GM18951 (cell line): ENCODE results near the gene TMC1.

Source experiments
- POLR2A ChIP-seq: IDR thresholded peaks from 4 replicates; pipeline ENCODE4 v1.6.1; 2011; ENCODE audit warnings: mild to moderate bottlenecking; ENCODE audit not compliant: insufficient read length, insufficient read depth; ENCODE audit errors: extremely low read depth
- in situ Hi-C: fragments of 300-500 bp; cut with MboI; formaldehyde crosslinking; loops from one replicate; pipeline ENCODE4 v1.12.0; 2022; ENCODE audit warnings: low sequenced_read_pairs, mixed read lengths, inconsistent platforms; ENCODE audit not compliant: unreplicated experiment

TMC1 gene

DNA sequence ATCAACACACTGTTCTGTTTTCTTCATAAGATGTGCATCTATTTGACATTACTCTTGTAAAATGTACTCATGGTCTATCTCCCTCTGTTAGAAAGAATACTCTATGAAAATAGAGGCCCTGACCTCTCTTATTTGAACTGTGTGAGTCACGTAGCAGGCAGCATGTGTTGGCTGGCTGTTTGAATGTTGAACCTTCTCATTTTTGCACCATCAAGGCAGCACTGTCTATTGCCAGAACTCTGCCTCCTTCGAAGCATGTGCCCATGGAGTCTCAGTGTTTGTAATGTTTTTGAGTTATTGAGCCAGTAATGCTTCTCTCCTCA is 287.0 kb downstream of the TMC1 start:
- TF ChIP-seq POLR2A: no peak
- in situ Hi-C loops: loop anchor here (25.0 kb wide), 2 partner anchors 521 to 771 kb away; no protein-coding TSS in a partner anchor

GRCh38 chr9:72809586-72809985 is 288.2 kb downstream of the TMC1 start:
- in situ Hi-C loops: loop anchor here (25.0 kb wide), 2 partner anchors 522 to 772 kb away; no protein-coding TSS in a partner anchor
- TF ChIP-seq POLR2A: no peak

GRCh38 chr9:72812559-72813111 is 291.2 kb downstream of the TMC1 start:
- in situ Hi-C loops: loop anchor here (25.0 kb wide), 2 partner anchors 525 to 775 kb away; no protein-coding TSS in a partner anchor
- TF ChIP-seq POLR2A: no peak

DNA sequence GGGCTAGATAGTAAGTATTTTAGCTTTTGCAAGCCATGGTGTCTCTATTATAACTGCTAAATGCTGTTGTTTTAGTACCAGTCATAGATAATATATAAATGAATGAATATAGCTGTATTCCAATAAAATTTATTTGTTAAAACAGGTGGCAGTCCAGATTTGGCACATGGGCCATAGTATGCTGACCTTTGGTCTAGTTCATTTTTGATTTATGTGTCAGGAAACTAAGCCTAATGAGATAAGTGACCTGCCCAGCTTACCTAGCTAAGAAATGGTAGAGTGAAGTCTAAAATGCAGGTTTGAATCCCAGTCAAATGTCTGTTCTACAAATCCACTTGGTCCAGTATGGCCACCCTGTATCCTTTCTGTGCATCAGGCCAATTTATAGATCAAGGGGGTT is 292.1 kb downstream of the TMC1 start:
- no peak for TF ChIP-seq POLR2A
- in situ Hi-C loops: loop anchor here (25.0 kb wide), 2 partner anchors 526 to 776 kb away; no protein-coding TSS in a partner anchor

- in situ Hi-C loops: loop anchor here (25.0 kb wide), 2 partner anchors 527 to 777 kb away; no protein-coding TSS in a partner anchor
- no peak for TF ChIP-seq POLR2A
These were observed 292.7 kb downstream of the TMC1 start for GRCh38 chr9:72814083-72814597.

DNA sequence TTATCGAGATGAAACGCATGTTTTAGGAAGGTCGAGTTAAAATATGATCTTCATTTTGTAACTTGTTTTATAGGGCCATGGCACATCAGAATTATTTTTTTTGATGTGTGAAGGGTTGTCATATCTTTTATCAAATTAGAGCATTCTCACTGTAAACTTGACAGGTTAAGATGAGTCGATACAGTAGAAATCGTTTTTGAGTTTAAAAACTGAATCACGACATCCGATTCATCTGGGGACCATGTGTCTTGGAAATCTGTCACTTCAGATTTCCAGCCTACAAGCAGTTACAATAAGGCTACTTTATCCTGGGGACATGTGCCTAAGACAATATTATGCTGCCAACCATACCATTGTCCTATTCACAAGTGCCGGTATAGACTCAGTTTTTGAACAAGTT is 295.3 kb downstream of the TMC1 start:
- no peak for TF ChIP-seq POLR2A
- in situ Hi-C loops: loop anchor here (25.0 kb wide), 2 partner anchors 529 to 779 kb away; no protein-coding TSS in a partner anchor

DNA sequence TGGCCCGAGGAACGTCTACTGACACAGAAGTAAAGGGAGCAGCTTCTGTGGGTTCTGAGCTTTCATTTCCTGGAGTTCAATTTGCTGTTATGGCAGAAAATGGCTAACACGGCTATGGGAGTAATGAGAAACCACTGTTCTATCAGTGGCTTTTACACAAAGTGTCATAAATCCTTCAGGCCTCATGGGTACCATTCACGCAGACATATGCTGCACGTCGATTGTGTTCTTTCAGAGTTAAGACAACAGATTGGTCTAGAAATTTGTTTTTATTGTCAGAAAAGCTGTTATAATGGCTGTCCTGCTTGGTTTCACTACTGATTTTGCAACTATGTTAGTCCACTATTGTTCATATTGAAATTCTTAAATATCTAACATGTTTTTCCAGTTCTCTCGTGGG is 296.0 kb downstream of the TMC1 start:
- in situ Hi-C loops: loop anchor here (25.0 kb wide), 2 partner anchors 530 to 780 kb away; no protein-coding TSS in a partner anchor
- TF ChIP-seq POLR2A: no peak

GRCh38 chr9:72818385-72818784 is 297.0 kb downstream of the TMC1 start:
- TF ChIP-seq POLR2A: no peak
- in situ Hi-C loops: loop anchor here (25.0 kb wide), 2 partner anchors 531 to 781 kb away; no protein-coding TSS in a partner anchor

GRCh38 chr9:72823971-72824370 is 302.6 kb downstream of the TMC1 start:
- no peak for TF ChIP-seq POLR2A
- in situ Hi-C loops: loop anchor here (25.0 kb wide), 2 partner anchors 537 to 787 kb away; no protein-coding TSS in a partner anchor

DNA sequence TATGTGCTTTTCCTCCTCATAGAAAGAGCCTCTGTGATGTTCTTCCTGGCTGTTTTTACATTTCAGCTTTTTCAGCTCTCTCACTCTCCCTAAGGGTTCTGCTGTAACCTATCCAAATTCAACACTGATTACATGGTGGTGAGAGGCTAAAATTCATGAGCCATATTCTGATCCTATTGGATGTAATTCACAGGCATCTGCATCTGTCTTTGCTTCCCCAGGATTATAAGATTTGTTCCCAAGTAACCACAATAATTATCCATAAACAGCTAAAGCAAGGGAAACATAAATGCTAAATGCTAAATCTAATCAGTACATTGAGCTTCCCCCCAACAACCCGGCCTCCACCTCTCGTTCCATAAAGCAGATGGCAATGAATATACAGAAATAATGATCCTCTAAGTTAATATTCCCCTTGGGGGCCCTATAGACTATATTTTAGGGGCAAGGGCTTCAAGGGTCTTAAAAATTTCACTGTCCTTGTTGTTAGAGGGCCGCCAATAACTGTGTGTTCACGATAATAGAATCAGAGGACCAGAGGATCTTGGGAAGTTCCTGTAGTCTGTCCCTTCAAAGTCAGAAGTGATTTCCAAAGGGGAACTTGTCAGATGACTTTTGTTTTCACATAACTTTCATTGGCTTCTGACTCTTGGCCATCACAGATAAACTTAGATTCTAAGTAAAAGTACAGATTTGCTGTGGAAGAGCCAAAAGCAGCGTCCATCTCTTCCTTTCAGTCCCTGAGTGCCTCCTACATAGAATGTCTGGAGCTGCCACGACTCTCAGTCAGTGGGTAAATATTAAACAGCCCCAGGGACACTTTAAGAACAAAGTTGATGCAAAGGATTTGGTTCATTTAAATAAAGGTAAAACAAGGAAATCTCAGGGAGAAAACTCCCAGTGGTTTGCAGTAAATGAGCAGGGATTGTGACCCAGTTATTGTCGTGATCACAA is 305.9 kb downstream of the TMC1 start:
- in situ Hi-C loops: no loop called here

DNA sequence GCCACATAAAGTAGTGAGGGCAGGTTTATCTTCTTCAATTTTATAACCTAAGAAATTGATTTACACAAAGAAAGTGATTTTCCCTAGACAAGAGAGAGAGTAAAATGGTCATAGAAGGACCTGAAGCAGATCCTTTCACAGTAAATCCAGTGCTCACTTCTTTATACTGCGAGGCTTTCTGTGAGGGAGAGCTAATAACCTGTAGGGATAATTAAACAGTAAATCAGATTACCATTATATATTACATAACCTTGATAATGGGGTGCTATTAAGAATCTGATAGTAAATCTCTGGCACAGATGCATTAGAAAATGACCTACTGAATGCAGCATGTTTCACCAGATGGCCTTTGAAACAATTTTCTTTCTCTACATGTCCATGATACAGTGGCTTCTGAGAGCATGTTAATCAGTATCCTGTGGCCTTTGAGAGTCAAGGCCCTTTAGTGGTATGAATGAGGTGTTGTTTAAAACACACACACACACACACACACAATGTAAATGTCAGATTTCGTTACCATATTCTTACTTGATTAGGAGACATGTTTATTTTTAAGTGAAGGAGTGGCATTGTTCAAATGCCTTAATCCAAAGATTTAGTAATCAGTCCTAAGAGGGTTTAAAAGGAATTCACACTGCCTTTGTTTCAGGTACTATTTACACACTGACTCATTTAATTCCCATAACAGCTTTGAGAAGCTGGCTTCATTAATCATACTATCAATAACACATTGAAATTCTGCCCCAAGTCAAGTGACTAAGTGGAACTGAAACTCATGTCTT is 306.7 kb downstream of the TMC1 start:
- in situ Hi-C loops: no loop called here

More for the DNA sequence above, 305.9 kb downstream of the TMC1 start:
- TF ChIP-seq POLR2A: no peak

DNA sequence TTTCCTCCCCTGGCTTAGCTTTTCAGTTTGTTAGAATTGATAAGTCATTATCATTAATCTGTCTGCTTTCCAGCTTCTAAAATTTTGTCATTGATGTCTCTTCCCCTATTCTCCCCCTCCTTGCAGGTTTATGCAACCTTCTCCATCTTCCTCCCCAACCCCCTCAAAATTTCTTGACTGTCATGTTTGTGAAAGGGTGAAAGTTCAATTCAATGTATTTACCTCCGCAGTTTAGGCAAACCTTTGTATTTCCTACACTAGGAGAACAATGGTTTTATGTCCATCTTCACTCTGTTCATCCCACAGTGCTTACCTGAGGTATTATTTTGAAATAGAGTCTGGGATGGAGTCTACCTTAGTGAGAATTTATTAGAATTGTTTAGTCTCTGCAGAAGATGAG is 313.6 kb downstream of the TMC1 start:
- TF ChIP-seq POLR2A: no peak
- in situ Hi-C loops: no loop called here

More for the DNA sequence above, 306.7 kb downstream of the TMC1 start:
- no peak for TF ChIP-seq POLR2A
